ENCODE data around the gene GALNT7. TPM values are rescaled to one million over a fixed set of nuclear protein-coding genes. Genes with fewer than 3 reads are reported as not detected.

The GALNT7 gene
- polyA plus RNA-seq, 3 donors = 12.3 to 29.0 (median 19.7) TPM

GRCh38 chr4:173287486-173287885 is 118.9 kb downstream of the GALNT7 start:
- peaks cover 0 to 45% of the 10 kb centered on the region in 2 donors for H3K36me3 ChIP-seq (replicated peaks in 1 of 2; ENCODE audit: control insufficient read depth in 1 of 2, insufficient read depth in 2 of 2, low read length in 2 of 2)
- Mint-ChIP-seq H3K27me3 (ENCODE audit: low read depth in 3 of 3) (peaks cover 0 to 2% (median 1%) of the 10 kb centered on the region in 3 donors), H3K4me1 (no peaks in the 10 kb centered on the region), H3K9me3 (peaks cover 12 to 48% (median 43%) of the 10 kb centered on the region in 7 donors), H3K36me3 (peaks cover 11 to 28% of the 10 kb centered on the region in 2 donors), H3K27ac (no peak overlapping the region), H3K4me3 (no peak overlapping the region)
- peaks cover 23 to 53% of the 10 kb centered on the region in 2 donors for H3K9me3 ChIP-seq (replicated peaks in 1 of 2; ENCODE audit: control insufficient read depth in 1 of 2, insufficient read depth in 1 of 2, low read length in 2 of 2)
- no peaks in the 10 kb centered on the region for H3K27me3 ChIP-seq (ENCODE audit: control insufficient read depth in 2 of 2, insufficient read depth in 2 of 2, low read length in 2 of 2)
- no peak overlapping the region for H2AFZ ChIP-seq (ENCODE audit: insufficient read depth, low read depth, low read length, poor library complexity, severe bottlenecking)
- H4K20me1 ChIP-seq (ENCODE audit: insufficient read depth, low read length) = peaks cover 22% of the 10 kb centered on the region
- no peak overlapping the region for H3K9ac ChIP-seq (ENCODE audit: insufficient read depth, low read length, poor library complexity, severe bottlenecking)
- no peaks in the 10 kb centered on the region for H3K4me1 ChIP-seq (ENCODE audit: control insufficient read depth in 1 of 2, insufficient read depth in 2 of 2, low read length in 2 of 2)
- WGBS (ENCODE audit: insufficient coverage) = 100% methylated on average over 2 of the region's 2 CpGs
- no peak overlapping the region for H3K4me2 ChIP-seq (replicated peaks; ENCODE audit: extremely low read depth, low read length, poor library complexity, severe bottlenecking)
- H3K4me3 ChIP-seq (replicated peaks in 1 of 3; ENCODE audit: low read depth in 2 of 3, low read length in 3 of 3) = no peak overlapping the region
- H3K79me2 ChIP-seq (ENCODE audit: insufficient read depth, low read length) = peaks cover 25% of the 10 kb centered on the region
- TF ChIP-seq CTCF (IDR thresholded peaks at IDR 0.05) = no peak
- no peak overlapping the region for H3K27ac ChIP-seq (ENCODE audit: low read depth in 1 of 2, low read length in 2 of 2)
- no peak for DNase-seq
- intact Hi-C loops (cut with micrococcal nuclease) = no loop called here

GRCh38 chr4:173288296-173288695 is 119.7 kb downstream of the GALNT7 start:
- Histone ChIP-seq H3K36me3 (replicated peaks in 1 of 2; ENCODE audit: control insufficient read depth in 1 of 2, insufficient read depth in 2 of 2, low read length in 2 of 2) (peaks cover 0 to 42% of the 10 kb centered on the region in 2 donors), H3K9ac (ENCODE audit: insufficient read depth, low read length, poor library complexity, severe bottlenecking) (no peak overlapping the region), H3K27ac (ENCODE audit: low read depth in 1 of 2, low read length in 2 of 2) (no peak overlapping the region), H2AFZ (ENCODE audit: insufficient read depth, low read depth, low read length, poor library complexity, severe bottlenecking) (no peak overlapping the region), H3K9me3 (replicated peaks in 1 of 2; ENCODE audit: control insufficient read depth in 1 of 2, insufficient read depth in 1 of 2, low read length in 2 of 2) (peaks cover 20 to 45% of the 10 kb centered on the region in 2 donors), H4K20me1 (ENCODE audit: insufficient read depth, low read length) (peaks cover 22% of the 10 kb centered on the region), H3K79me2 (ENCODE audit: insufficient read depth, low read length) (peaks cover 20% of the 10 kb centered on the region), H3K4me1 (ENCODE audit: control insufficient read depth in 1 of 2, insufficient read depth in 2 of 2, low read length in 2 of 2) (no peaks in the 10 kb centered on the region), H3K27me3 (ENCODE audit: control insufficient read depth in 2 of 2, insufficient read depth in 2 of 2, low read length in 2 of 2) (no peaks in the 10 kb centered on the region), H3K4me3 (replicated peaks in 1 of 3; ENCODE audit: low read depth in 2 of 3, low read length in 3 of 3) (no peak overlapping the region), H3K4me2 (replicated peaks; ENCODE audit: extremely low read depth, low read length, poor library complexity, severe bottlenecking) (no peak overlapping the region)
- peaks cover 11 to 45% (median 39%) of the 10 kb centered on the region in 7 donors for H3K9me3 Mint-ChIP-seq
- TF ChIP-seq CTCF (IDR thresholded peaks at IDR 0.05) = peak; percentile 70
- peak; percentile 49 to 63 (median 61) for DNase-seq
- H3K36me3 Mint-ChIP-seq = peaks cover 11 to 27% of the 10 kb centered on the region in 2 donors
- no peak overlapping the region for H3K4me3 Mint-ChIP-seq
- no CpG with 5 or more reads among the region's 4 CpGs for WGBS (ENCODE audit: insufficient coverage)
- no peaks in the 10 kb centered on the region for H3K4me1 Mint-ChIP-seq
- H3K27me3 Mint-ChIP-seq (ENCODE audit: low read depth in 3 of 3) = peaks cover 0 to 2% (median 1%) of the 10 kb centered on the region in 3 donors
- intact Hi-C loops (cut with micrococcal nuclease) = no loop called here
- peak overlapping the region in 1 of 7 donors; percentile 57 for H3K27ac Mint-ChIP-seq
